Measurements from ENCODE around the gene SMIM21. TPM values are rescaled to one million over a fixed set of nuclear protein-coding genes. Genes with fewer than 3 reads are reported as not detected.

Gene SMIM21
- total RNA-seq, 2 donors from 2014 or later: not detected

Other genes with a start within 250 kb of the SMIM21 start
- gene PTGR3, start 218.6 kb downstream of the SMIM21 start, total RNA-seq: 10 to 100 TPM; 33.8 to 51.1 TPM
- gene TSHZ1, start 216.9 kb downstream of the SMIM21 start, total RNA-seq: 10 to 100 TPM; 14.0 to 22.6 TPM